HEK293 (cell line): ENCODE data around the gene N4BP3.

Experiments
- CTCF ChIA-PET: fragments of 350-600 bp; formaldehyde crosslinking; extraction: SDS; loops from one replicate; lab custom pipeline; 2021; ENCODE audit warnings: antibody characterized with exemption; lab: Yijun Ruan, JAX
- POLR2A ChIA-PET: fragments of 300-600 bp; formaldehyde crosslinking; extraction: SDS; loops from one replicate; lab custom pipeline; 2020; ENCODE audit warnings: antibody characterized with exemption, inconsistent platforms; lab: Yijun Ruan, JAX
- H3K27ac ChIP-seq: fragments of 200-500 bp; sonication (Bioruptor generic); 2 replicates; pipeline ENCODE4 v1.5.1; 2014; ENCODE audit warnings: low read depth, low read length, control low read depth, inconsistent platforms; ENCODE audit errors: extremely low read depth
- H3K36me3 ChIP-seq, 2 experiments: fragments of 200-500 bp in 1 of 2; sonication (Bioruptor generic) in 1 of 2; 1 replicate in 1 of 2; 2 replicates in 1 of 2; pipeline ENCODE4 v1.5.1; 2014 to 2017; ENCODE audit warnings: inconsistent platforms in 2 of 2, low read length in 2 of 2; ENCODE audit not compliant: control insufficient read depth in 2 of 2, insufficient read depth in 1 of 2
- H3K4me1 ChIP-seq: fragments of 200-500 bp; sonication (Bioruptor generic); 2 replicates; pipeline ENCODE4 v1.5.1; 2014; ENCODE audit warnings: mild to moderate bottlenecking, low read length, inconsistent platforms; ENCODE audit not compliant: control insufficient read depth, insufficient read depth
- H3K4me3 ChIP-seq: 2 replicates; pipeline ENCODE4 v1.5.1; 2011; ENCODE audit warnings: low read depth, mild to moderate bottlenecking, control low read depth, low read length, moderate library complexity
- H3K9me3 ChIP-seq: fragments of 200-500 bp; sonication (Bioruptor generic); 2 replicates; pipeline ENCODE4 v1.5.1; 2014; ENCODE audit warnings: low read depth, low read length, inconsistent platforms; ENCODE audit not compliant: control insufficient read depth, insufficient read depth
- EGR2 ChIP-seq: fragments of 450-650 bp; formaldehyde crosslinking; IDR thresholded peaks from 2 replicates; pipeline ENCODE4 v1.5.1; 2016; ENCODE audit warnings: low read depth, missing biosample characterization, missing genetic modification characterization
- INSM2 ChIP-seq: fragments of 450-650 bp; formaldehyde crosslinking; IDR thresholded peaks from 2 replicates; pipeline ENCODE4 v1.5.1; 2016; ENCODE audit warnings: missing biosample characterization, missing genetic modification characterization
- KLF1 ChIP-seq: fragments of 450-650 bp; formaldehyde crosslinking; IDR thresholded peaks from 2 replicates; pipeline ENCODE4 v1.5.1; 2016; ENCODE audit warnings: missing biosample characterization, missing genetic modification characterization
- KLF10 ChIP-seq: fragments of 450-650 bp; IDR thresholded peaks from 2 replicates; pipeline ENCODE4 v1.5.1; 2018; ENCODE audit warnings: missing biosample characterization, mild to moderate bottlenecking, missing genetic modification characterization
- KLF9 ChIP-seq: fragments of 450-650 bp; formaldehyde crosslinking; IDR thresholded peaks from 2 replicates; pipeline ENCODE4 v1.5.1; 2016; ENCODE audit warnings: missing biosample characterization, missing genetic modification characterization, low read depth
- MZF1 ChIP-seq: fragments of 450-650 bp; formaldehyde crosslinking; IDR thresholded peaks from 2 replicates; pipeline ENCODE4 v1.5.1; 2017; ENCODE audit warnings: missing biosample characterization, missing genetic modification characterization, borderline replicate concordance
- ZBTB17 ChIP-seq: fragments of 450-650 bp; formaldehyde crosslinking; IDR thresholded peaks from 2 replicates; pipeline ENCODE4 v1.5.1; 2016; ENCODE audit warnings: missing biosample characterization, missing genetic modification characterization
- ZFHX2 ChIP-seq: fragments of 450-650 bp; formaldehyde crosslinking; conservative IDR thresholded peaks from 2 replicates; pipeline ENCODE4 v1.5.1; 2016; ENCODE audit warnings: missing biosample characterization, missing genetic modification characterization
- ZNF138 ChIP-seq: fragments of 450-650 bp; formaldehyde crosslinking; IDR thresholded peaks from 2 replicates; pipeline ENCODE4 v1.5.1; 2016; ENCODE audit warnings: missing biosample characterization, missing genetic modification characterization, borderline replicate concordance
- ZNF248 ChIP-seq: fragments of 450-650 bp; formaldehyde crosslinking; IDR thresholded peaks from 2 replicates; pipeline ENCODE4 v1.5.1; 2017; ENCODE audit warnings: missing biosample characterization, missing genetic modification characterization
- ZNF266 ChIP-seq: fragments of 450-650 bp; formaldehyde crosslinking; IDR thresholded peaks from 2 replicates; pipeline ENCODE4 v1.5.1; 2016; ENCODE audit warnings: missing biosample characterization, missing genetic modification characterization, low read depth
- ZNF311 ChIP-seq: fragments of 450-650 bp; formaldehyde crosslinking; IDR thresholded peaks from 2 replicates; pipeline ENCODE4 v1.5.1; 2017; ENCODE audit warnings: missing biosample characterization, missing genetic modification characterization, borderline replicate concordance
- ZNF416 ChIP-seq: fragments of 450-650 bp; formaldehyde crosslinking; IDR thresholded peaks from 2 replicates; pipeline ENCODE4 v1.5.1; 2016; ENCODE audit warnings: missing biosample characterization, missing genetic modification characterization
- ZNF600 ChIP-seq: fragments of 450-650 bp; formaldehyde crosslinking; IDR thresholded peaks from 2 replicates; pipeline ENCODE4 v1.5.1; 2016; ENCODE audit warnings: missing biosample characterization, missing genetic modification characterization
- ZNF621 ChIP-seq: fragments of 450-650 bp; formaldehyde crosslinking; IDR thresholded peaks from 2 replicates; pipeline ENCODE4 v1.5.1; 2017; ENCODE audit warnings: missing biosample characterization, missing genetic modification characterization
- ZNF626 ChIP-seq: fragments of 450-650 bp; sonication (Bioruptor Pico); formaldehyde crosslinking; IDR thresholded peaks from 2 replicates; pipeline ENCODE4 v1.5.1; 2018; ENCODE audit warnings: missing biosample characterization, missing genetic modification characterization, inconsistent platforms
- ZNF837 ChIP-seq: fragments of 450-650 bp; formaldehyde crosslinking; IDR thresholded peaks from 2 replicates; pipeline ENCODE4 v1.5.1; 2016; ENCODE audit warnings: missing biosample characterization, missing genetic modification characterization
- ZXDB ChIP-seq: fragments of 450-650 bp; formaldehyde crosslinking; IDR thresholded peaks from 2 replicates; pipeline ENCODE4 v1.5.1; 2016; ENCODE audit warnings: missing biosample characterization, missing genetic modification characterization

The N4BP3 gene

GRCh38 chr5:178123094-178123965 is 10.0 kb downstream of the N4BP3 start:
- Histone ChIP-seq H3K9me3 (no peaks in the 10 kb centered on the region), H3K36me3 (peaks cover 0 to 10% of the 10 kb centered on the region in 2 experiments; a peak in 1 of 3 replicates), H3K4me3 (no peak overlapping the region), H3K4me1 (0 out of 2 replicates have a peak, but pooled peaks cover 2% of the 10 kb centered on the region), H3K27ac (no peak overlapping the region)
- TF ChIP-seq ZNF837 (tag by site-specific recombination) (no peak), EGR2 (tag by site-specific recombination) (peak; percentile 27; the same call in 1 of the 2 replicates), ZFHX2 (peak; percentile 42; the same call in 1 of the 2 replicates), KLF1 (tag by site-specific recombination) (peak; percentile 49; the same call in 1 of the 2 replicates), KLF10 (tag by site-specific recombination) (0 out of 2 replicates have a peak, but pooled peaks have one; percentile 39), KLF9 (tag by site-specific recombination) (peak; percentile 73)
- POLR2A ChIA-PET, result interaction anchor here (0.8 kb wide), 1 partner anchor 11 kb away, joined by 3 read pairs; no protein-coding TSS in a partner anchor
- CTCF ChIA-PET, result interaction anchor here (0.6 to 1.0 kb wide), 3 partner anchors 48 to 112 kb away, joined by 3 to 4 read pairs (median 3); no protein-coding TSS in a partner anchor

- Histone ChIP-seq H3K27ac (no peak overlapping the region), H3K9me3 (no peaks in the 10 kb centered on the region), H3K4me1 (0 out of 2 replicates have a peak, but pooled peaks cover 2% of the 10 kb centered on the region), H3K4me3 (no peak overlapping the region), H3K36me3 (peaks cover 0 to 10% of the 10 kb centered on the region in 2 experiments; a peak in 1 of 3 replicates)
- CTCF ChIA-PET, result interaction anchor here (0.6 to 1.0 kb wide), 5 partner anchors 28 to 111 kb away, joined by 3 to 4 read pairs (median 3); no protein-coding TSS in a partner anchor
- POLR2A ChIA-PET, result interaction anchor here (0.5 kb wide), 1 partner anchor 10 kb away, joined by 3 read pairs; no protein-coding TSS in a partner anchor
- TF ChIP-seq ZXDB (tag by site-specific recombination) (no peak), INSM2 (tag by site-specific recombination) (no peak), ZNF266 (tag by site-specific recombination) (no peak), ZNF248 (tag by site-specific recombination) (no peak), MZF1 (tag by site-specific recombination) (no peak)
Observed at GRCh38 chr5:178123966-178124925, 10.9 kb downstream of the N4BP3 start.

- H3K27ac ChIP-seq, result no peak overlapping the region
- H3K4me1 ChIP-seq, result 0 out of 2 replicates have a peak, but pooled peaks cover 2% of the 10 kb centered on the region
- ChIA-PET POLR2A (interaction anchor here (0.5 kb wide), 1 partner anchor 11 kb away, joined by 3 read pairs; no protein-coding TSS in a partner anchor), CTCF (interaction anchor here (0.6 to 0.7 kb wide), 2 partner anchors 41 to 49 kb away, joined by 3 read pairs; no protein-coding TSS in a partner anchor)
- peaks cover 0 to 10% of the 10 kb centered on the region in 2 experiments; a peak in 1 of 3 replicates for H3K36me3 ChIP-seq
- H3K9me3 ChIP-seq, result no peaks in the 10 kb centered on the region
- H3K4me3 ChIP-seq, result no peak overlapping the region
- TF ChIP-seq ZNF626, result no peak
- TF ChIP-seq ZNF621 (tag by site-specific recombination), result no peak
- no peak for TF ChIP-seq ZNF311
- no peak for TF ChIP-seq ZNF600 (tag by site-specific recombination)
- no peak for TF ChIP-seq ZNF138
- TF ChIP-seq ZNF416 (tag by site-specific recombination), result no peak
- peak; percentile 54 for TF ChIP-seq ZBTB17 (tag by site-specific recombination)
Observed at GRCh38 chr5:178125253-178125906, 12.0 kb downstream of the N4BP3 start.
